ENCODE measurements around the gene PRKRA. TPM values are rescaled to one million over a fixed set of nuclear protein-coding genes. Genes with fewer than 3 reads are reported as not detected.

PRKRA gene
- total and polyA plus RNA-seq, 2 of the 13 experiments (the other 11 are each of a cell fraction or from before 2014, with no cell fraction given) = 53.1 to 74.7 TPM

DNA sequence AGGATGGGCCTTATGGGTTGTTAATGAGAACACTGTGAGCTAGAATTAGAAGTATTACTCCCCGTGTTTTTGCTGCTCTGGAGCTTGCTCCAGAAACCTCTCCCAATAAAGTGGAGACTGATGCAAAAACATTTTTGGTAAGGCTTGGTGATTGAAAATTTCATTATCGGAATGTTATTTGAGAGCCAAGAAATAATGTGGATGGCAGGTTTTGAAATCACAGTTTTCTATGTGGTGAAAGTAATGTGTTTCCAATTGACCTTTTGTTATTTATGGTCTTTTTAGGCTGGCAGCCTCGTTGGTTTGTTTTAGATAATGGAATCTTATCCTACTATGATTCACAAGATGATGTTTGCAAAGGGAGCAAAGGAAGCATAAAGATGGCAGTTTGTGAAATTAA lies 34.4 kb upstream of the PRKRA start:
- POLR2A ChIA-PET = interaction anchor here (2.9 kb wide), 1 partner anchor 34 kb away, joined by 9 read pairs; the partner anchor contains the start of genes PJVK and PRKRA
- no TSS peak for BruUV-seq (replicated peaks)
- Histone ChIP-seq H3K4me3 (replicated peaks in 1 of 3; ENCODE audit: insufficient read depth in 1 of 3, low read depth in 2 of 3, low read length in 3 of 3) (no peak overlapping the region), H3K4me1 (ENCODE audit: insufficient read depth, low read length) (peaks cover 35% of the 10 kb centered on the region), H3K79me2 (ENCODE audit: insufficient read depth, low read length) (peaks cover 44% of the 10 kb centered on the region), H3K9ac (ENCODE audit: insufficient read depth, low read depth, low read length) (no peak overlapping the region; the same call in 1 of the 2 replicates), H3K27me3 (ENCODE audit: control insufficient read depth in 1 of 2, insufficient read depth in 2 of 2, low read length in 2 of 2) (no peaks in the 10 kb centered on the region; a peak in 1 of 5 replicates), H3K4me2 (ENCODE audit: low read depth, low read length) (no peak overlapping the region), H3K27ac (ENCODE audit: extremely low read length, insufficient read depth, low read length) (no peak overlapping the region), H2AFZ (ENCODE audit: low read length) (no peak overlapping the region), H3K9me3 (ENCODE audit: low read length) (no peaks in the 10 kb centered on the region), H4K20me1 (ENCODE audit: insufficient read depth, low read length) (peaks cover 9% of the 10 kb centered on the region; the same call in 1 of the 2 replicates), H3K36me3 (replicated peaks in 1 of 2; ENCODE audit: control insufficient read depth in 1 of 2, insufficient read depth in 2 of 2, low read length in 2 of 2) (peaks cover 4 to 37% of the 10 kb centered on the region in 2 experiments)
- TF ChIP-seq, protein P1, sequence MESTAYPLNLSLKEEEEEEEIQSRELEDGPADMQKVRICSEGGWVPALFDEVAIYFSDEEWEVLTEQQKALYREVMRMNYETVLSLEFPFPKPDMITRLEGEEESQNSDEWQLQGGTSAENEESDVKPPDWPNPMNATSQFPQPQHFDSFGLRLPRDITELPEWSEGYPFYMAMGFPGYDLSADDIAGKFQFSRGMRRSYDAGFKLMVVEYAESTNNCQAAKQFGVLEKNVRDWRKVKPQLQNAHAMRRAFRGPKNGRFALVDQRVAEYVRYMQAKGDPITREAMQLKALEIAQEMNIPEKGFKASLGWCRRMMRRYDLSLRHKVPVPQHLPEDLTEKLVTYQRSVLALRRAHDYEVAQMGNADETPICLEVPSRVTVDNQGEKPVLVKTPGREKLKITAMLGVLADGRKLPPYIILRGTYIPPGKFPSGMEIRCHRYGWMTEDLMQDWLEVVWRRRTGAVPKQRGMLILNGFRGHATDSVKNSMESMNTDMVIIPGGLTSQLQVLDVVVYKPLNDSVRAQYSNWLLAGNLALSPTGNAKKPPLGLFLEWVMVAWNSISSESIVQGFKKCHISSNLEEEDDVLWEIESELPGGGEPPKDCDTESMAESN (CRISPR knock-in tag; conservative IDR thresholded peaks at IDR 0.05) = no peak
- TF ChIP-seq HNRNPLL (IDR thresholded peaks at IDR 0.05; ENCODE audit: low read depth, low read length, poor library complexity, severe bottlenecking) (no peak), ZNF790 (CRISPR knock-in tag; IDR thresholded peaks at IDR 0.05; ENCODE audit: borderline replicate concordance) (no peak), KDM1A (CRISPR knock-in tag; IDR thresholded peaks at IDR 0.05) (no peak), NFIC (IDR thresholded peaks at IDR 0.05; ENCODE audit: low read length) (no peak), MLX (CRISPR knock-in tag; IDR thresholded peaks at IDR 0.05) (no peak), AKNA (CRISPR knock-in tag; IDR thresholded peaks at IDR 0.05; ENCODE audit: borderline replicate concordance) (no peak), SMC3 (IDR thresholded peaks at IDR 0.05; ENCODE audit: low read length) (no peak), ZSCAN25 (CRISPR knock-in tag; IDR thresholded peaks at IDR 0.05) (no peak), RFX5 (IDR thresholded peaks at IDR 0.05; ENCODE audit: low read depth, low read length) (no peak), HOXA3 (CRISPR knock-in tag; IDR thresholded peaks at IDR 0.05) (no peak), EED (CRISPR knock-in tag; IDR thresholded peaks at IDR 0.05) (no peak), ZNF883 (CRISPR knock-in tag; IDR thresholded peaks at IDR 0.05; ENCODE audit: not compliant biosample characterization) (no peak), ZNF879 (CRISPR knock-in tag; IDR thresholded peaks at IDR 0.05) (no peak), KAT8 (CRISPR knock-in tag; IDR thresholded peaks at IDR 0.05) (no peak)
- FAIRE-seq (no peak), DNase-seq (ENCODE audit: low spot score) (no peak), ATAC-seq (no peak)
- intact Hi-C loops (cut with micrococcal nuclease; ENCODE audit: unreplicated experiment) (no loop called here), in situ Hi-C loops (cut with HindIII; ENCODE audit: extremely low pct_ligation_motif_present, low pct_unique_long_range_greater_than_20kb) (no loop called here)
- WGBS (ENCODE audit: low lambda C conversion rate) = 94% methylated on average over 3 of the region's 3 CpGs
- CTCF ChIA-PET (ENCODE audit: low intra/inter-chr PET ratio, low total read pairs) = no interaction called here
